MCF 10A (cell line): Measurements from ENCODE around the gene ABLIM3. TPM values are rescaled to one million over a fixed set of nuclear protein-coding genes. Genes with fewer than 3 reads are reported as not detected.

Experiments
- BruUV-seq: library from RNA; stranded (reverse); fragments of 400-500 nt; replicated peaks from 2 replicates; lab custom pipeline; 2021; lab: Mats Ljungman, UMichigan
- CTCF ChIA-PET: fragments of 300-600 bp; sonication (Branson Sonifier 250); formaldehyde crosslinking; extraction: SDS; loops from one replicate; lab custom pipeline; 2021; ENCODE audit warnings: antibody characterized with exemption, inconsistent platforms; lab: Yijun Ruan, JAX
- POLR2A ChIA-PET: fragments of 300-600, 350-650 bp; sonication (Branson Sonifier 250); formaldehyde crosslinking; extraction: SDS; loops from one replicate; lab custom pipeline; 2020; ENCODE audit warnings: antibody characterized with exemption, inconsistent platforms; lab: Yijun Ruan, JAX
- DNase-seq: peaks from one replicate; pipeline ENCODE4 v3.0.0-alpha.2; 2018; ENCODE audit not compliant: unreplicated experiment
- H3K27ac Mint-ChIP-seq: one replicate; pipeline ENCODE4 v1.8.0; 2022; ENCODE audit warnings: mild to moderate bottlenecking, low read depth, mixed read lengths; ENCODE audit not compliant: unreplicated experiment
- H3K27me3 Mint-ChIP-seq: one replicate; pipeline ENCODE4 v1.8.0; 2022; ENCODE audit warnings: mixed read lengths; ENCODE audit not compliant: insufficient read depth, unreplicated experiment
- H3K36me3 Mint-ChIP-seq: one replicate; pipeline ENCODE4 v1.8.0; 2022; ENCODE audit warnings: mild to moderate bottlenecking, moderate library complexity, mixed read lengths; ENCODE audit not compliant: insufficient read depth, unreplicated experiment
- H3K4me1 Mint-ChIP-seq: one replicate; pipeline ENCODE4 v1.8.0; 2022; ENCODE audit warnings: mixed read lengths; ENCODE audit not compliant: insufficient read depth, unreplicated experiment
- H3K4me3 Mint-ChIP-seq: one replicate; pipeline ENCODE4 v1.8.0; 2022; ENCODE audit warnings: mild to moderate bottlenecking, moderate library complexity, mixed read lengths; ENCODE audit not compliant: unreplicated experiment
- H3K9me3 Mint-ChIP-seq: one replicate; pipeline ENCODE4 v1.8.0; 2022; ENCODE audit warnings: mixed read lengths; ENCODE audit not compliant: unreplicated experiment
- intact Hi-C: fragments of 100-400 bp; cut with micrococcal nuclease; formaldehyde crosslinking; loops from 2 replicates; pipeline ENCODE4 v1.14.1; 2022
- total RNA-seq: library from RNA; stranded (reverse); gene quantifications from 2 replicates; pipeline ENCODE4 v1.2.3, GENCODE V29; 2022
- TF ChIP-seq, protein P1 (sequence below): fragments of 200-600 bp; IDR thresholded peaks from one replicate; pipeline ENCODE4 v1.8.0; 2022; ENCODE audit warnings: antibody characterized with exemption, mild to moderate bottlenecking; ENCODE audit not compliant: unreplicated experiment

Gene ABLIM3
- total RNA-seq, 1 experiment from 2014 or later = 168 TPM

DNA sequence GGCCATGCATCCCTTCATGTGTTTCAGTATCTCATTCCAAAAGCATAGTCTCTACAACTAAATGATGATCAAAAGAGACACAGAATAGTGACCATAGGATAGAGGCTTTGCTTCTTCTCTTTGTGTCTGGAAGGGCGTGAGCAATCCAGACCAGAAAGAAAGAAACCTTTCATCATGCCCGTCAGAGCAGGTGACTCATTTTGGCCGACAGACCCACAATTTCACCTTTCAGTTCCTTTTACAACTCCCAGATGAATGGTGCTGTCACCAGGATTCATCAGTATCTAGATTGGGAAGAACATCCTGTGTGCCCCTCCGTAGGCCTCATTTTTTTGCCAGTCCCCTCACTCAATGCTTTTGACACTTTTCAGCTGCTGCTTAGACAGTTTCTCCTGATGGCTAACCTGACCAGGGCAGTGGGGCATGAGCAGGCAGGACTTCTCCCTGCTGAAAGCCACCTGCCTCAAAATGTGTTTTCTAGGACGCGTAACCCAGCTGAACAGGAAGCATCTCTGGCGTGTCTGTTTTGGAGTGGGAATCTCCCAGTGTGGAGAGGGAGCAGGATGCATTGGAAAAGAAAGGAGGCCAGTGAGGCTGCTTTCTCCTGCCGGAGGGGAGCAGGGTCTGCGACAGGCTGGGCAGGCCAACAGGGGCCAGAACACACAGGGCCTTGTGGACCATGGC lies 21.2 kb downstream of the ABLIM3 start:
- peak; percentile 77 for DNase-seq
- Mint-ChIP-seq H3K36me3 (peaks cover 5% of the 10 kb centered on the region), H3K4me3 (no peak overlapping the region), H3K27ac (peak overlapping the region; percentile 83), H3K9me3 (no peaks in the 10 kb centered on the region), H3K4me1 (peaks cover 69% of the 10 kb centered on the region), H3K27me3 (no peaks in the 10 kb centered on the region)
- TF ChIP-seq, protein P1, sequence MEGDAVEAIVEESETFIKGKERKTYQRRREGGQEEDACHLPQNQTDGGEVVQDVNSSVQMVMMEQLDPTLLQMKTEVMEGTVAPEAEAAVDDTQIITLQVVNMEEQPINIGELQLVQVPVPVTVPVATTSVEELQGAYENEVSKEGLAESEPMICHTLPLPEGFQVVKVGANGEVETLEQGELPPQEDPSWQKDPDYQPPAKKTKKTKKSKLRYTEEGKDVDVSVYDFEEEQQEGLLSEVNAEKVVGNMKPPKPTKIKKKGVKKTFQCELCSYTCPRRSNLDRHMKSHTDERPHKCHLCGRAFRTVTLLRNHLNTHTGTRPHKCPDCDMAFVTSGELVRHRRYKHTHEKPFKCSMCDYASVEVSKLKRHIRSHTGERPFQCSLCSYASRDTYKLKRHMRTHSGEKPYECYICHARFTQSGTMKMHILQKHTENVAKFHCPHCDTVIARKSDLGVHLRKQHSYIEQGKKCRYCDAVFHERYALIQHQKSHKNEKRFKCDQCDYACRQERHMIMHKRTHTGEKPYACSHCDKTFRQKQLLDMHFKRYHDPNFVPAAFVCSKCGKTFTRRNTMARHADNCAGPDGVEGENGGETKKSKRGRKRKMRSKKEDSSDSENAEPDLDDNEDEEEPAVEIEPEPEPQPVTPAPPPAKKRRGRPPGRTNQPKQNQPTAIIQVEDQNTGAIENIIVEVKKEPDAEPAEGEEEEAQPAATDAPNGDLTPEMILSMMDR = no peak
- no TSS peak for BruUV-seq
- ChIA-PET POLR2A (interaction anchor here (1.1 kb wide), 1 partner anchor 8 kb away, joined by 4 read pairs; no protein-coding TSS in a partner anchor), CTCF (interaction anchor here (5.3 kb wide), 1 partner anchor 19 kb away, joined by 63 read pairs; the partner anchor contains the start of gene ABLIM3)
- intact Hi-C loops = no loop called here

DNA sequence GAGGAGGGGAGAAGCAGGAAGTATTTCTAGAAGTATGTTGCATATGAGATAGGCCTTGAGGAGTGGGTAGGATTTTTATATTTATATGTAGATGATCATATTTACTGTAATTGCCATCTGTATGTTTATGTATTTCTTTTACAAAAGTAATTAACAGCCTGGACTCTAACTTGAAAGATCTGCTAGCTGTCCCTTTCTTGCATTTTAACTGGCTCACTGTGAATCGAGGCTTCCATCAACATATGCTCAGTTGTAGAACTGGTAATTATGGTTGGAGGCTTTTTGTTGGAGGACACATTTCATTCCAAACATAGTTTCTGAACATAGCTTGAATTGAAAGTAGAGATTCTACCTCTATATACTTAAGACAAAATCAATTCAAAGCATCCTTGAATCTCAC lies 23.4 kb downstream of the ABLIM3 start:
- BruUV-seq = no TSS peak
- Mint-ChIP-seq H3K4me3 (no peak overlapping the region), H3K27ac (no peak overlapping the region), H3K9me3 (no peaks in the 10 kb centered on the region), H3K36me3 (peaks cover 5% of the 10 kb centered on the region), H3K4me1 (peaks cover 64% of the 10 kb centered on the region), H3K27me3 (no peaks in the 10 kb centered on the region)
- no peak for DNase-seq
- intact Hi-C loops = no loop called here
- TF ChIP-seq, protein P1 = no peak
- ChIA-PET CTCF (interaction anchor here (1.0 to 1.1 kb wide), 2 partner anchors 54 to 62 kb away, joined by 3 read pairs; no protein-coding TSS in a partner anchor), POLR2A (interaction anchor here (1.3 kb wide), 1 partner anchor 11 kb away, joined by 3 read pairs; no protein-coding TSS in a partner anchor)

DNA sequence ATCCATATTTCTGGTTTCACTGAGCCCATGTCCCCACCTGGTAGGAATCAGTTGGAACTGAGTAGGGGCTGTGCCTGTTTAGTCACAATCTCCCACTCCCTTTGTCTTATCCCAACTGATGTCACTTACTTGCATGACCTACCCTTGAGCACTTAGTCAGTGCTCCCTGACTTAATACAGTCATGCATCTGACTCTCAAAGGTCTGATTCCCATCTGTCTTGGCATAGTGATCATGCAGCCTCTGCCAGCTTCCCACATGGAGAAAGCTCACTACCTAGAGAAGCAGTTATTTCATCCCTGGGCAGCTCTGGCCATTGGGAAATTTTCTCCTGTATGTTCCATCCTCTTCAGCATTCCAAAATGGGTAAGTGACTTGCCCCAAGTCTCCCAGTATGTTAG lies 24.8 kb downstream of the ABLIM3 start:
- H3K9me3 Mint-ChIP-seq = no peaks in the 10 kb centered on the region
- no peak overlapping the region for H3K27ac Mint-ChIP-seq
- intact Hi-C loops = no loop called here
- TF ChIP-seq, protein P1 = no peak
- H3K4me1 Mint-ChIP-seq = peaks cover 64% of the 10 kb centered on the region
- POLR2A ChIA-PET = interaction anchor here (1.0 kb wide), 1 partner anchor 23 kb away, joined by 5 read pairs; no protein-coding TSS in a partner anchor
- CTCF ChIA-PET = interaction anchor here (0.5 to 1.7 kb wide), 3 partner anchors 10 to 81 kb away, joined by 3 to 4 read pairs (median 3); no protein-coding TSS in a partner anchor
- H3K4me3 Mint-ChIP-seq = no peak overlapping the region
- peak; percentile 38 for DNase-seq
- H3K27me3 Mint-ChIP-seq = no peaks in the 10 kb centered on the region
- H3K36me3 Mint-ChIP-seq = peaks cover 13% of the 10 kb centered on the region
- no TSS peak for BruUV-seq

DNA sequence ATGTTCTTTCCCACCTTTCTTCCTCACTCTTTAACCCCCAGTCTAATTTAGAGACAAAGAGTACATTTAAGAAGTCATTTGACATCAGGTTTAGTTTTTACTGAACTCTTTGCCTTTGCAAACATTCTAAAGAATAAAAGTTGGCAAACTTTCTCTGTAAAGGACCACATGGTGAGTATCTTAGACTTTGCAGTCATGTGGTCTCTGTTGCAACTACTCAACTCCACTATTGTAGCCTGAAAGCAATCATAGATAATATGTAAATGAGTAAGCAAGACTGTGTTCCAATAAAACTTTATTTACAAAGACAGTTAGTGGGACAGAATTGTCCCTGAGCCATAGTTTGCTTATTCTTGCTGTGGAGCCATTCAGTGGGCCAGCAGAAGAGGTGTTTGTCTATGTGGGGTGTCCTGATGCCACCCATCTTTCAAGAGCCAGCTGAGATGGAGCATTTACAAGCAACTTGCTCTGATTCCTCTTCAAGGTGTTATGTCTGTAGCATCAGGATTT lies 25.4 kb downstream of the ABLIM3 start:
- Mint-ChIP-seq H3K4me1 (peaks cover 59% of the 10 kb centered on the region), H3K27me3 (no peaks in the 10 kb centered on the region), H3K27ac (no peak overlapping the region), H3K36me3 (peaks cover 13% of the 10 kb centered on the region), H3K9me3 (no peaks in the 10 kb centered on the region), H3K4me3 (no peak overlapping the region)
- ChIA-PET POLR2A (interaction anchor here (1.0 to 1.8 kb wide), 3 partner anchors 8 to 36 kb away, joined by 4 to 5 read pairs (median 5); no protein-coding TSS in a partner anchor), CTCF (interaction anchor here (0.5 to 2.4 kb wide), 7 partner anchors 10 to 205 kb away, joined by 3 to 9 read pairs (median 4); partner anchors contain the start of gene ABLIM3)
- no peak for DNase-seq
- intact Hi-C loops = no loop called here
- no TSS peak for BruUV-seq
- TF ChIP-seq, protein P1 = no peak
